NCI-H460 (cell line): ENCODE data around the gene ACSM5. TPM values are rescaled to one million over a fixed set of nuclear protein-coding genes. Genes with fewer than 3 reads are reported as not detected.
"Not testable (repeated sequence)": the region's sequence is repeated elsewhere in the genome, so short reads cannot be mapped to it uniquely, and the experiment has no call there.

Source experiments
- DNase-seq: peaks from one replicate; pipeline ENCODE4 v3.0.0-alpha.2; 2016; ENCODE audit warnings: low read depth; ENCODE audit errors: extremely low read depth
- total RNA-seq: library from RNA; depleted of rRNA; stranded (reverse); fragments of >200 nt; shearing (Covaris generic); gene quantifications from 2 replicates; pipeline ENCODE4 v1.2.3, GENCODE V29; 2014; rRNA removed

The ACSM5 gene
- total RNA-seq, 1 experiment from 2014 or later, result not detected

- DNase-seq, result not testable (repeated sequence)
Measured at GRCh38 chr16:20441859-20442258, 32.5 kb downstream of the ACSM5 start.

GRCh38 chr16:20446652-20447393 lies 37.5 kb downstream of the ACSM5 start:
- DNase-seq, result not testable (repeated sequence)

GRCh38 chr16:20451364-20451763 lies 42.0 kb downstream of the ACSM5 start, which contains the start of gene ACSM2A:
ACSM2A (plus strand) TSS chr16:20451521; CDS start chr16:20460115, 8,594 bp downstream.
- not testable (repeated sequence) for DNase-seq

GRCh38 chr16:20453633-20454032 lies 44.3 kb downstream of the ACSM5 start:
- not testable (repeated sequence) for DNase-seq

GRCh38 chr16:20459227-20459626 lies 49.9 kb downstream of the ACSM5 start:
- DNase-seq, result not testable (repeated sequence)

GRCh38 chr16:20460313-20460712 lies 51.0 kb downstream of the ACSM5 start:
- not testable (repeated sequence) for DNase-seq

- DNase-seq, result not testable (repeated sequence)
Measured at GRCh38 chr16:20468954-20469353, 59.6 kb downstream of the ACSM5 start.

GRCh38 chr16:20469930-20470329 lies 60.6 kb downstream of the ACSM5 start:
- not testable (repeated sequence) for DNase-seq

GRCh38 chr16:20470732-20471131 lies 61.4 kb downstream of the ACSM5 start:
- not testable (repeated sequence) for DNase-seq

GRCh38 chr16:20477188-20477744 lies 67.9 kb downstream of the ACSM5 start:
- DNase-seq, result not testable (repeated sequence)

- not testable (repeated sequence) for DNase-seq
Measured at GRCh38 chr16:20483989-20484388, 74.7 kb downstream of the ACSM5 start.

GRCh38 chr16:20484726-20485125 lies 75.4 kb downstream of the ACSM5 start:
- DNase-seq, result no peak

- DNase-seq, result no peak
Measured at GRCh38 chr16:20485408-20485807, 76.1 kb downstream of the ACSM5 start.

Other genes starting within 250 kb of the ACSM5 start
- not detected in 2 replicates for gene GP2, start 82.0 kb upstream of the ACSM5 start, total RNA-seq
- gene UMOD, start 56.8 kb upstream of the ACSM5 start, total RNA-seq, result not detected in 2 replicates
- not detected in 2 replicates for gene PDILT, start 4.8 kb upstream of the ACSM5 start, total RNA-seq
- gene ACSM2A, start 42.0 kb downstream of the ACSM5 start, total RNA-seq, result not detected in 2 replicates
- not detected in 2 replicates for gene ACSM2B, start 166.8 kb downstream of the ACSM5 start, total RNA-seq